GM13977 (cell line): ENCODE data around the gene AATK.
"Not testable (repeated sequence)": the region's sequence is repeated elsewhere in the genome, so short reads cannot be mapped to it uniquely, and the experiment has no call there.

Experiments used
- DNase-seq: peaks from one replicate; pipeline ENCODE4 v3.0.0; 2012; ENCODE audit warnings: low spot score
- in situ Hi-C: fragments of 300-500 bp; cut with MboI; formaldehyde crosslinking; loops from one replicate; pipeline ENCODE4 v1.12.0; 2022; ENCODE audit warnings: low sequenced_read_pairs, low pct_unique_long_range_greater_than_20kb, mixed read lengths, inconsistent platforms; ENCODE audit not compliant: unreplicated experiment
- TF ChIP-seq, protein P1 (sequence below): IDR thresholded peaks from 2 replicates; pipeline ENCODE4 v1.5.1; 2012; ENCODE audit warnings: mild to moderate bottlenecking, control low read depth; ENCODE audit not compliant: insufficient read depth; ENCODE audit errors: extremely low read depth, missing control alignments

The AATK gene

DNA sequence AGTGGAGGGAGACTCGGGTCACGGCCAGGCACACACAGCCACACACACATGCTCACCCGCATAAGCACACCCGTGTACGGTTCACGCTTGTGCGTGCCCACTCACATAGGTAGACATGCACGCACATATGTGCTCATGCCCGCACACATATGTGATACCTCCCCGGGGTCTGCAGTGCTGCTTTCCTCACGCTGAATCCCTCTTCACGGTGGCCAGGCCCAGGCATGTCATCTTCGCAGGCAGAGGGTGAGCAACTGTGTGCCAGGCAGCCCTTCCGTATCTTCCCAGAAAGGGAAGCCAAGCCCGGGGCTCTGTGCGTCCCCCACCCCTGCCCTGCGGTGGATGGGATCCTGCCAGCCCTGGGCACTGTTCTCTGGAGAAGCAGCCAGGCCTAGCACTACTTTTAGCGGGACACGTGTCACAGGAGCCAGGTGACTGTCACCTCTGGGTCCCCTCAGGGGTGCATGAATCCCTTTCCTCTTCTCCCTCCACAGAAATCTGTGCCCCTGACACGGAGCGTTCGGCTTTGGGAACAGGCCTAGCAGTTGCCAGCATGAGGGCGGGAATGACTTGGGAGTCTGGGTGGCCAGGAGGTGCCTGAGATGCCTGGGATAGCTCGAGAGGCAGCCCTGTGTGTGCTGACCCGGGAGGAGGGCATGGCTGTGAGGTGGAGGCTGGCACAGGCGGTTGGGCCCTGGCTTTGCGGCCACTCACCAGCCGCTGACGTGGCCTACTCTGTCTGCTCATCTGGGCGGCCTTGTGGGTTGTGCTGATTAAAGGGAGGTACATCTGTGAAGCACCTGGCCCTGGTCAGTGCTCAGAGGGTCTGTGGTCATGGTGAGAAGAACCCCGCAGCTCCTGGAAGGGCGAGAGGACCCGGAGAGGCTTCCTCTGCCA, 83.6 kb downstream of the AATK start:
- TF ChIP-seq, protein P1, sequence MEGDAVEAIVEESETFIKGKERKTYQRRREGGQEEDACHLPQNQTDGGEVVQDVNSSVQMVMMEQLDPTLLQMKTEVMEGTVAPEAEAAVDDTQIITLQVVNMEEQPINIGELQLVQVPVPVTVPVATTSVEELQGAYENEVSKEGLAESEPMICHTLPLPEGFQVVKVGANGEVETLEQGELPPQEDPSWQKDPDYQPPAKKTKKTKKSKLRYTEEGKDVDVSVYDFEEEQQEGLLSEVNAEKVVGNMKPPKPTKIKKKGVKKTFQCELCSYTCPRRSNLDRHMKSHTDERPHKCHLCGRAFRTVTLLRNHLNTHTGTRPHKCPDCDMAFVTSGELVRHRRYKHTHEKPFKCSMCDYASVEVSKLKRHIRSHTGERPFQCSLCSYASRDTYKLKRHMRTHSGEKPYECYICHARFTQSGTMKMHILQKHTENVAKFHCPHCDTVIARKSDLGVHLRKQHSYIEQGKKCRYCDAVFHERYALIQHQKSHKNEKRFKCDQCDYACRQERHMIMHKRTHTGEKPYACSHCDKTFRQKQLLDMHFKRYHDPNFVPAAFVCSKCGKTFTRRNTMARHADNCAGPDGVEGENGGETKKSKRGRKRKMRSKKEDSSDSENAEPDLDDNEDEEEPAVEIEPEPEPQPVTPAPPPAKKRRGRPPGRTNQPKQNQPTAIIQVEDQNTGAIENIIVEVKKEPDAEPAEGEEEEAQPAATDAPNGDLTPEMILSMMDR, result no peak
- in situ Hi-C loops, result no loop called here
- DNase-seq, result no peak

DNA sequence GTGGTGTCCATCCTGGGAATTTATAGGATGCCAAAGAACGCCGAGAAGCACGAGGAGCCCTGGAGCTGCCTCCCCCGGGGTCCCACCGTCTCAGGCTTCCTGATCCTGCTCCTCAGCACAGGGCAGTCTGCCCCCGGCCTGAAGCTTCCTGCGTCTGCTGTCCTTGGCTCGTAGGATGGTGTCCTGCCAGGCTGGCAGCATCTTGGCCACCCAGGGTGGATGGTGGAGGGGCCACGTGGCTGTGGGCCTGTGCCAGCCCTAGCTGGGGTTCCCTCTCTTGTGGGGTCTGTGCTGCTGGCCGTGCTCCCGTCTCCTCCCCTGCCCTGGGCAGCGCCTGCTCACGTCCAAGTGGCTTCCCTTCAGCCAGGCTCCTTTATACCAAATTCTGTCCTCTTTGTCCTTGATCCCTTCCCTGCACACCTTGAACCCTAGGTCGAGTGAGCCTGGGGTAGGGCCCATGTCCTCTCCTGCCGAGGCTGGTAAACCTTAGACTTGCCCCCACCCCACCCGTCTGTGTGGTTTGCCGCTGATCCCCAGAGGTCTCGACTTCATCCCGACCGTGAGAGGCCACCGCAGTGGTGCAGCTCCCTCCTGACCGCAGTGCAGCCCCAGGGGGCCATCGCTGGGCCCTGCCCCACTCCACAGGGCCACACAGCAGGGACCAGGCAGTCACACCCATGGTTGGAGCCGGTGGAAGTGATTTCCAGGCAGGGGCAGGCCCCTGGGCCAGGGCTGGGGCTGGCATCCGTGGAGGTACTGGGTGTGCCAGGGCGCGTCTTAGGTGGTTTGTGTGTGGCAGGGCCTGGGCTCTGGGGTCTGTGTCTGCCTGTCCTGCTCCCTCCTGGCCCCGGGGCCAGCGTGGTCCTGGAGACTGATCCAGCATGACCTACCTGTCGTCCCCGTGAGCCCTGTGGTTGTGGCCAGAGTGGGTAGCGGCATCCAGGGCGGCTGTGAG, 84.5 kb downstream of the AATK start:
- TF ChIP-seq, protein P1, result no peak
- in situ Hi-C loops, result no loop called here
- no peak for DNase-seq

DNA sequence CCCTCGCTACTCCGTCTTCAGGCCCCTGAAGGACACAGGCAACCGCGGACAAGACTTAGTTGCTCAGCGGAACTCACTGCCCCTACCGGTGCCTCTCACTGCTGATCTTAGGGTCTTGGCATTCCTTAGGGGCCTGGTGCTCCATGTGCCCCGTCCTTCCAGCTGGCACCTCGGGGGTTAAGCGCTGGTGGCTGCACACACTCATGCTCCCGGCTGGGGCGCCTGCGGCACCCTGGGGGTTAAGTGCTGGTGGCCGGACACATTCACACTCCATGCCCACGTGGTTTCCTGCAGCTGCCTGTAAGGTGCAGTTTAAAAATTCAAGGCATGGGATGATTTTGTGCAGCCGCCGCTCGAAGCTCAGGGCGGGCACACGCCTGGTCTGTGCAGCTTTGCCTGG, 86.0 kb downstream of the AATK start:
- in situ Hi-C loops, result no loop called here
- DNase-seq, result no peak
- TF ChIP-seq, protein P1, result no peak

DNA sequence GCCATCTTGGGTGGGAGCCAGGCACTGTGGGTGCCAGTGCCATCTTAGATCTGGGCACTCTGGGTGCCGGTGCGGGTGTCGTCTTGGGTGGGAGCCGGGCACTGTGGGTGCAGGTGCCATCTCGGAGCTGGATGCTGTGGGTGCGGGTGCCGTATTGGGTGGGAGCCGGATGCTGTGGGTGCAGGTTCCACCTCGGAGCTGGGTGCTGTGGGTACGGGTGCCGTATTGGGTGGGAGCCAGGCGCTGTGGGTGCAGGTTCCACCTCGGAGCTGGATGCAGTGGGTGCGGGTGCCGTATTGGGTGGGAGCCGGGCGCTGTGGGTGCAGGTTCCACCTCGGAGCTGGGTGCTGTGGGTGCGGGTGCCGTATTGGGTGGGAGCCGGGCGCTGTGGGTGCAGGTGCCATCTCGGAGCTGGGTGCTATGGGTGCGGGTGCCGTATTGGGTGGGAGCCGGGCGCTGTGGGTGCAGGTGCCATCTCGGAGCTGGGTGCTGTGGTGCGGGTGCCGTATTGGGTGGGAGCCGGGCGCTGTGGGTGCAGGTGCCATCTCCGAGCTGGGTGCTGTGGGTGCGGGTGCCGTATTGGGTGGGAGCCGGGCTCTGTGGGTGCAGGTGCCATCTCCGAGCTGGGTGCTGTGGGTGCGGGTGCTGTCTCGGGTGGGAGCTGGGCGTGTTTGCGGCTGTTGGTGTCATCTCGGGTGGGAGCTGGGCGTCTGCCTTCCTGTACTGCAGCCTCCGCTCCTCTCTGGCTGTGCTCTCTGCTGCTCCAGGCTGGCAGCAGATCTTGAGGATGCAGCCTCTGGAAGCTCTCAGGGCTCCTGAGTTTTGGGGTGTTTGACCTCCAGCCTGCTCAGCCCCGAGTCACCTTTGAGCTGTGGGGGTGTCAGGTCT, 87.8 kb downstream of the AATK start:
- DNase-seq, in situ Hi-C loops: not testable (repeated sequence)

DNA sequence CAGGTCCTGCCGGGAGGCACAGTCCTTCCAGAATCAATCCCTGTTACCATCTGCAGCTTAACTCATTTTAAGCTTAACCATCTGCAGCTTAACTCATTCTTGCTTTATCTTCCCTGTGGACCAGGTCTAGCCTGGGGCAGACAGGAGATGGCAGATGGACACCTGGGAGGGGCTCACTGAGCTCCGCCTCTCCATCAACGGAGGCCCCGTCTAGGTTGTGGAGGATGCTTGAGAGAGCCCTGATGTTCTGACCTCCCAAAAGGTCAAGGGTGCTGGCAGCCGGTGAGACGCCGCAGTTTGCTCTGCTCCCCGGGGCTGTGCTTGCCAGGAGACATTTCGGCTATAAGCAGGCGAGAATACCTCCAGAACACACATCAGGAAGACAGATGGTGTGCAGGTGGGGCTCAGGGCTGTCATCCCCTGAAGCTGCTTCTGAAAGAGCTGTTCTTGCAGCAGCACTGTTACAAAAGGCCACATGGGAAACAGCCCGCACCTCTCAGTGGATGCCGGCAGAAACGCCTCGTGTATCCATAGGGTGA, 89.8 kb downstream of the AATK start:
- TF ChIP-seq, protein P1, result no peak
- in situ Hi-C loops, result no loop called here
- no peak for DNase-seq

DNA sequence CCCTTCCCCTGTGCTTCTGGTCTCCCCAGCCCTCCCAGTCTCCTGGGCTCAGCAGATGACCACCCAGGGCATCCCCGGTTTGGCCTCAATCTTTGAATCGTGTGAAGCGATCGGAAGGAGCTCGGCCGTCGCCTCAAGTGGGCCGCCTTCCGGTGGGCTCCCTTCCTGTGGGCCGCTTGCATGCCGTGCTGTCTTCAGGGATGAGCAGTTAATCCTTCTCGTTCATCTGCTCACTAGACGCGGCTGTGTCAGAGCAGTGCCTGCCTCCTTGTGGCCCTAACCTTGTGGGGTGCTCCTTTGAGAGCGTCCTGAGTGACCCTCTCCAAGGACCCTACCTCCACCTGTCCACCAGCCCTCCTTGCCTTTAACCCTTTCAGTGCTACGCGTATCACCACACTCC, 90.7 kb downstream of the AATK start:
- in situ Hi-C loops, result no loop called here
- TF ChIP-seq, protein P1, result no peak
- no peak for DNase-seq
